ENCODE measurements around the gene HOXB2. TPM values are rescaled to one million over a fixed set of nuclear protein-coding genes. Genes with fewer than 3 reads are reported as not detected.

Gene HOXB2
- total and polyA plus RNA-seq, 9 of the 15 experiments (the other 6 are each of a cell fraction or from before 2014, with no cell fraction given) = 2.1 to 97.7 (median 21.2) TPM

DNA sequence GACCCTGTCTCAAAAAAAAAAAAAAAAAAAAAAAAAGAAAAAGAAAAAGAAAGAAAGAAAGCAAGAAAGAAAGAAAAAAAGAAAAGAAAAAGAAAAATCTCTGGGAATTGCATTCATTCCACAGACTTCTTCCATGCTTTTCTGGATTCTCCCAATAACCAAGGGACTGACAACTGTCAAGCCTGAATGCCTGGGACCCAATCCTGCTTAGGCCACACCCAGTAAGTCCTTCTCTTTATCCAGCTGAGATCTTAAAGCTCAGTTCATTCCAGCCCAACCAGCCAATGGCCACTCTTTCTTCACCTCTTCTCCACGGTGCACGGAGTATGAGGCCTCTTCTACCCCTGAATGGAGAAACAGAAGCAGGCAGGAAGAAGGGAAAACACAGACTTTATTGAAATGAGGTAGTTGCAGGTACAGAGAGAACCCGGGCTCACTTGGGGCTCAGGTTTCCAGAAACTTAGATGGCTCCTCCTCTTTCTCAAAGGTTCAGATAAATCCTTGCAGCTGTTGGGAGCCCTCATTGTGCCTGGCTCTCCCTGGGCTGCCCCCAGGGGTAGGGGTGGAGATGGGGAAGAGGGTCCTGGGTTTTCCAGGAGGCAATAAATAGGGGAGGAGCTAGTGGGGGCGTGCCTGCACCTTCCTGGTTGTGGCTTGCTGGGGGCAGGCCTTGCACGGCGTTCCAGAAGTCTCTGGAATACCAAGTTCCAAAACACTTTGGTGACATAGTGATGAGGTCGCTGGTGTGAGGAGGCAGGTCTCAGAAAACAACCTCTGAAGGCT is 16.6 kb downstream of the HOXB2 start (continued):
- TF ChIP-seq SIN3A (IDR thresholded peaks at IDR 0.05; ENCODE audit: borderline replicate concordance in 2 of 2, control insufficient read depth in 1 of 2, low read depth in 2 of 2, low read length in 2 of 2) = no peak
- TF ChIP-seq, protein P1, sequence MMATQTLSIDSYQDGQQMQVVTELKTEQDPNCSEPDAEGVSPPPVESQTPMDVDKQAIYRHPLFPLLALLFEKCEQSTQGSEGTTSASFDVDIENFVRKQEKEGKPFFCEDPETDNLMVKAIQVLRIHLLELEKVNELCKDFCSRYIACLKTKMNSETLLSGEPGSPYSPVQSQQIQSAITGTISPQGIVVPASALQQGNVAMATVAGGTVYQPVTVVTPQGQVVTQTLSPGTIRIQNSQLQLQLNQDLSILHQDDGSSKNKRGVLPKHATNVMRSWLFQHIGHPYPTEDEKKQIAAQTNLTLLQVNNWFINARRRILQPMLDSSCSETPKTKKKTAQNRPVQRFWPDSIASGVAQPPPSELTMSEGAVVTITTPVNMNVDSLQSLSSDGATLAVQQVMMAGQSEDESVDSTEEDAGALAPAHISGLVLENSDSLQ (IDR thresholded peaks at IDR 0.05) = no peak
- TF ChIP-seq, protein P2, sequence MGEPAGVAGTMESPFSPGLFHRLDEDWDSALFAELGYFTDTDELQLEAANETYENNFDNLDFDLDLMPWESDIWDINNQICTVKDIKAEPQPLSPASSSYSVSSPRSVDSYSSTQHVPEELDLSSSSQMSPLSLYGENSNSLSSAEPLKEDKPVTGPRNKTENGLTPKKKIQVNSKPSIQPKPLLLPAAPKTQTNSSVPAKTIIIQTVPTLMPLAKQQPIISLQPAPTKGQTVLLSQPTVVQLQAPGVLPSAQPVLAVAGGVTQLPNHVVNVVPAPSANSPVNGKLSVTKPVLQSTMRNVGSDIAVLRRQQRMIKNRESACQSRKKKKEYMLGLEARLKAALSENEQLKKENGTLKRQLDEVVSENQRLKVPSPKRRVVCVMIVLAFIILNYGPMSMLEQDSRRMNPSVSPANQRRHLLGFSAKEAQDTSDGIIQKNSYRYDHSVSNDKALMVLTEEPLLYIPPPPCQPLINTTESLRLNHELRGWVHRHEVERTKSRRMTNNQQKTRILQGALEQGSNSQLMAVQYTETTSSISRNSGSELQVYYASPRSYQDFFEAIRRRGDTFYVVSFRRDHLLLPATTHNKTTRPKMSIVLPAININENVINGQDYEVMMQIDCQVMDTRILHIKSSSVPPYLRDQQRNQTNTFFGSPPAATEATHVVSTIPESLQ (CRISPR knock-in tag; IDR thresholded peaks at IDR 0.05) = no peak
- TF ChIP-seq STAT5B (CRISPR knock-in tag; IDR thresholded peaks at IDR 0.05) = no peak
- TF ChIP-seq, protein P3, sequence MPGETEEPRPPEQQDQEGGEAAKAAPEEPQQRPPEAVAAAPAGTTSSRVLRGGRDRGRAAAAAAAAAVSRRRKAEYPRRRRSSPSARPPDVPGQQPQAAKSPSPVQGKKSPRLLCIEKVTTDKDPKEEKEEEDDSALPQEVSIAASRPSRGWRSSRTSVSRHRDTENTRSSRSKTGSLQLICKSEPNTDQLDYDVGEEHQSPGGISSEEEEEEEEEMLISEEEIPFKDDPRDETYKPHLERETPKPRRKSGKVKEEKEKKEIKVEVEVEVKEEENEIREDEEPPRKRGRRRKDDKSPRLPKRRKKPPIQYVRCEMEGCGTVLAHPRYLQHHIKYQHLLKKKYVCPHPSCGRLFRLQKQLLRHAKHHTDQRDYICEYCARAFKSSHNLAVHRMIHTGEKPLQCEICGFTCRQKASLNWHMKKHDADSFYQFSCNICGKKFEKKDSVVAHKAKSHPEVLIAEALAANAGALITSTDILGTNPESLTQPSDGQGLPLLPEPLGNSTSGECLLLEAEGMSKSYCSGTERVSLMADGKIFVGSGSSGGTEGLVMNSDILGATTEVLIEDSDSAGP (CRISPR knock-in tag; IDR thresholded peaks at IDR 0.05) = no peak
- TF ChIP-seq C11orf30 (IDR thresholded peaks at IDR 0.05; ENCODE audit: low read depth) = no peak
- no peak for TF ChIP-seq HSF4 (CRISPR knock-in tag; IDR thresholded peaks at IDR 0.05; ENCODE audit: borderline replicate concordance)
- TF ChIP-seq, protein P4, sequence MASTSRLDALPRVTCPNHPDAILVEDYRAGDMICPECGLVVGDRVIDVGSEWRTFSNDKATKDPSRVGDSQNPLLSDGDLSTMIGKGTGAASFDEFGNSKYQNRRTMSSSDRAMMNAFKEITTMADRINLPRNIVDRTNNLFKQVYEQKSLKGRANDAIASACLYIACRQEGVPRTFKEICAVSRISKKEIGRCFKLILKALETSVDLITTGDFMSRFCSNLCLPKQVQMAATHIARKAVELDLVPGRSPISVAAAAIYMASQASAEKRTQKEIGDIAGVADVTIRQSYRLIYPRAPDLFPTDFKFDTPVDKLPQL (IDR thresholded peaks at IDR 0.05; ENCODE audit: extremely low read depth, insufficient read length) = no peak
- TF ChIP-seq ZNF12 (CRISPR knock-in tag; IDR thresholded peaks at IDR 0.05) = no peak
- TF ChIP-seq ZNF384 (IDR thresholded peaks at IDR 0.05; ENCODE audit: low read depth, low read length) = peak; percentile 52
- peak; percentile 98 for TF ChIP-seq BCOR (IDR thresholded peaks at IDR 0.05)
- TF ChIP-seq, protein P5, sequence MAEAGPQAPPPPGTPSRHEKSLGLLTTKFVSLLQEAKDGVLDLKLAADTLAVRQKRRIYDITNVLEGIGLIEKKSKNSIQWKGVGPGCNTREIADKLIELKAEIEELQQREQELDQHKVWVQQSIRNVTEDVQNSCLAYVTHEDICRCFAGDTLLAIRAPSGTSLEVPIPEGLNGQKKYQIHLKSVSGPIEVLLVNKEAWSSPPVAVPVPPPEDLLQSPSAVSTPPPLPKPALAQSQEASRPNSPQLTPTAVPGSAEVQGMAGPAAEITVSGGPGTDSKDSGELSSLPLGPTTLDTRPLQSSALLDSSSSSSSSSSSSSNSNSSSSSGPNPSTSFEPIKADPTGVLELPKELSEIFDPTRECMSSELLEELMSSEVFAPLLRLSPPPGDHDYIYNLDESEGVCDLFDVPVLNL (CRISPR knock-in tag; IDR thresholded peaks at IDR 0.05; ENCODE audit: low read depth) = no peak
- no peak for TF ChIP-seq OTX1 (CRISPR knock-in tag; IDR thresholded peaks at IDR 0.05)
- no peak for TF ChIP-seq KAT8 (IDR thresholded peaks at IDR 0.05; ENCODE audit: low read depth)
- peak; percentile 88 for TF ChIP-seq RBM25 (IDR thresholded peaks at IDR 0.05; ENCODE audit: low read depth, low read length, severe bottlenecking)
- TF ChIP-seq PHF20 (IDR thresholded peaks at IDR 0.05; ENCODE audit: partially characterized antibody) = peak; percentile 53
- no peak for TF ChIP-seq ZKSCAN8 (CRISPR knock-in tag; IDR thresholded peaks at IDR 0.05)
- TF ChIP-seq CBX8 (IDR thresholded peaks at IDR 0.05; ENCODE audit: borderline replicate concordance, extremely low read depth, low read depth, low read length, poor library complexity, severe bottlenecking) = no peak
- TF ChIP-seq, protein P6, sequence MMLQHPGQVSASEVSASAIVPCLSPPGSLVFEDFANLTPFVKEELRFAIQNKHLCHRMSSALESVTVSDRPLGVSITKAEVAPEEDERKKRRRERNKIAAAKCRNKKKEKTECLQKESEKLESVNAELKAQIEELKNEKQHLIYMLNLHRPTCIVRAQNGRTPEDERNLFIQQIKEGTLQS (IDR thresholded peaks at IDR 0.05) = no peak
- TF ChIP-seq, protein P6 (CRISPR knock-in tag; conservative IDR thresholded peaks at IDR 0.05) = no peak
